HG03575 (cell line): ENCODE measurements around the gene DCUN1D5.
A peak's percentile ranks its signal among the peaks of the same experiment; 100 is the strongest.

Experiments used
- ATAC-seq: cut with Tn5 transposase; IDR thresholded peaks from one replicate; pipeline ENCODE4 v1.9.1; 2021; ENCODE audit not compliant: unreplicated experiment, insufficient number of reproducible peaks, low FRiP score; ENCODE audit errors: extremely low read depth

The DCUN1D5 gene

GRCh38 chr11:103091801-103092524, at the start of gene DCUN1D5:
DCUN1D5 (minus strand) TSS chr11:103092160; CDS start chr11:103091872, 288 bp downstream.
- peak; percentile 98 for ATAC-seq

- ATAC-seq: no peak
These were observed 33.5 kb upstream of the DCUN1D5 start for GRCh38 chr11:103125462-103125861.

GRCh38 chr11:103114836-103115235, 22.9 kb upstream of the DCUN1D5 start:
- no peak for ATAC-seq

GRCh38 chr11:103112364-103112763, 20.4 kb upstream of the DCUN1D5 start:
- ATAC-seq: no peak

DNA sequence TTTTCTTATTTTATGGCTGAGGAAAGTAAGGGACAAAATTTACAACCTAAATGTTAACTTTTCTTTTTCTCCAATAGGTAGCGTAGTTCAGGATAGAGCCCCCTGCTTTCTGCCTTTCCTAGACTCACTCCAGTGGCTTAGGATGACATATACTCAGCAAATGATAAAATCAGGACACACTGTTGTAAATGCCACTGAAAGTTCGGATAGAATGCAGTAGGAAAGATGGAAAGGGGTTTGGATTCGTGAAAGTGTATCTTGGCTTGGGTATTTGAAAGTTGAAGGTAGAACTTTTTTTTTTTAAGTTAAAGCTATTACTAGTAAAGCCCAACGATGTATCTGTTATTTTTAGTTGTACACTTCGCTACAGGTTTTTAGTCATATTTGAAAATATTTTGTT, 19.4 kb upstream of the DCUN1D5 start:
- ATAC-seq: no peak

DNA sequence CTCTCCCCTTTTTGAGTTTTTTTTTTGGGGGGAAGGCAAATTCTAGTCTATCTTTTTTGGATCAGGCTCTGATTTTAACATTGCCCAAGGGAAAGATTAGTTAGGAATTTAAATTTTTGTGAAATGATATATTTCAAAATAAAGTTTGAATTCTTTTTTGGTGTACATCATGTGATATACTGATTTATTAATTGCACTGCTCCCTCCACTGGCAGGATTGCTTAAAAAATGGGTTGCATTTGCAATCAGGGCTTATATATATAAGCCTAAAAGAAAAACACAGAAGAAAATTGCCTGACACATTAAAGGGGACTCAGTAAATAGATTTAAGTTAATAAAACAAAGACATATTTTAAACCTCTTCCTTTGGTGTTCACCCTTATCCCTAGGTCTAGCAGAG, 18.4 kb upstream of the DCUN1D5 start:
- ATAC-seq: no peak

DNA sequence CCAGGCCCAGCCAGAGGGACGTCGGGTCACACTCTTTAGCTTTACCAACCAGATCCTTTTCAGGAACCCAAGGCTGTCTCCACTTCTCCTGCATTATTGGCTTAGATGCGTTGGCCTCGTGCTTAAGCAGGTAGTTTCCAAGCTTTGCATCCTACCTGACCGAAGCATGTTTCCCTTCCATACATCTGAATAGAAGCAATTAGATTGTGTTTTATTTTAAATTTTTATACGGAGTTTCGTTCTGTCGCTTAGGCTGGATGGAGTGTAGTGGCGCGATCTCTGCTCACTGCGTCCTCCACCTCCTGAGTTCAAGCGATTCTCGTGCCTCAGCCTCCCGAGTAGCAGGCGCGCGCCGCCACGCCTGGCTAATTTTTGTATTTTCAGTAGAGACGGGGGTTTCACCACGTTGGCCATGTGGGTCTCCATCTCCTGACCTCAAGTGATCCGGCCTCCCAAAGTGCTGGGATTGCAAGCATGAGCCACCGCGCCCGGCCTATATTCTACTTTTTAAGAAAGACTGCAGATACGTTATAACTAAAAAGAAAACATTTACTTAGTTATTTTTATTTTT, 17.9 kb upstream of the DCUN1D5 start:
- ATAC-seq: no peak

- ATAC-seq: peak; percentile 98
These were observed 17.2 kb upstream of the DCUN1D5 start, which contains the start of gene DYNC2H1 for GRCh38 chr11:103108933-103109817. DYNC2H1 (plus strand) TSS chr11:103109426; CDS start chr11:103109575, 149 bp downstream.

DNA sequence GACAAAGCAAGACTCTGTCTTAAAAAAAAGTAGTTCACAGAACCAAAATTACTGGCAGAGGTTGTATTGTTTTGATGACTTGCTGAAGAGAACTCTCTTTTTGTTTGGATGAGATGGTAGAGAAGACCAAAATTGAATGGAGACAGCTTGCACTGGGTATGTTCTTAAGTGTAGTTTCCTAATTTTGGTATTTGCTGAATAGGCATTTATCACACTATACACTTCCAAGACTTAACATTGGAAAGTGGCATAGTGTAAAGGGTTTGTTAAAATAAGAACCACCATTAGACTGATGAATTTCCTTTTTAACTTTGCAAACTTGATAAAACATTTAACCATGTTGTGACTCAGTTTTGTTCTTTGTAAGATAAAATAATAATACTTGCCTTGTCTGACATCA, 5.3 kb upstream of the DCUN1D5 start:
- no peak for ATAC-seq

DNA sequence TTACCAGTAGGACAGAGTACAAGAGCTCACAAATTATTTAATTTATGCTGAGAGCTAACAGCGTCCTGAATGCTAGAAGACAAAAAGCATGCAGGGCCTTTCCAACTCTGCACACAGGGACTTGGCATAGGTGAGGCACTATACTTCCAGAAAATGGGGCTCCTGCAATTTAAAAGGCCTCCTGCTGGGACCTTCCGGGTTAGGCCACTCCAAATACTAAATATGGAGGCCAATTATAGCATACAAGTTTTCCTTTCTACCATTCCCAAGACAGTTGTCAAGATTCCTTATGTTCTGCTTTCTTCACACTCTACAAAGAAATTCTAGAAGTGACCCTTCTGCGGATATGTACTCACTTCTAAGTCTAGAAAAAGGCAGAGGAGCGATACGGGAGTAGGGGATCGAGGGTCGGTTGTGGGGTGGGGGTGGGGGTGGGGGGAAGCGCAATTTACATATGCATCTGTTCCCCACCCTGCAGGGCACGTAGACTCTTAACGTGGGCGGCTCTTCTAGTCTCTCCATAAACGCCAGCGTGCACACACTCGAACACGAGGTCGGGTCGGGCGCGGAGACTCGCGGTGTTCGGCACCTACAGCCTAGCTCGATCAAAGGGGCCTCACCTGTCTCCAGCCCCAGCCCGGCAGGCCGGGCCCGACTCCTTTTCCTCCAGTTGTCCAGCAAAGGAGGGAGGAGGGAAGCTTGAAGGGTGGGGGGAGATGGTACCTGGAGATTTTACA, 728 bp downstream of the DCUN1D5 start:
- ATAC-seq: no peak

DNA sequence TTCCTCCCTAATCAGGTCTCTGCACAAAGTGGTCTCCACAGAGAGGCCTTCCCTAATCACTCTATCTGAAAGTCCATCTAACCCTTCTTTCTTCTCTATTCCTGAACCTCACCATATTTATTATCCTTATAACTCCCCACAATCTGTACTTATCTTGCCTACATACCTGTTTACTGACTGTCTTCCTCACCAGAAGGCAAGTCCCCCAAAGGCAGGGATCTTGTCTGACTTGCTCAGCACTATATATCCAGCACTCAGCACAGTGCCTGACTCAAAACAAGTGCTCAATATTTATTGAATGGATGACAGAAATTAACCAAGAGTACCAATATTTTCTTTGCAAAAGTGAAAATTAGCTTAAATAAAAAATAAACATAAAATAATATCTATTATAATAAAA, 5.5 kb downstream of the DCUN1D5 start:
- ATAC-seq: no peak

DNA sequence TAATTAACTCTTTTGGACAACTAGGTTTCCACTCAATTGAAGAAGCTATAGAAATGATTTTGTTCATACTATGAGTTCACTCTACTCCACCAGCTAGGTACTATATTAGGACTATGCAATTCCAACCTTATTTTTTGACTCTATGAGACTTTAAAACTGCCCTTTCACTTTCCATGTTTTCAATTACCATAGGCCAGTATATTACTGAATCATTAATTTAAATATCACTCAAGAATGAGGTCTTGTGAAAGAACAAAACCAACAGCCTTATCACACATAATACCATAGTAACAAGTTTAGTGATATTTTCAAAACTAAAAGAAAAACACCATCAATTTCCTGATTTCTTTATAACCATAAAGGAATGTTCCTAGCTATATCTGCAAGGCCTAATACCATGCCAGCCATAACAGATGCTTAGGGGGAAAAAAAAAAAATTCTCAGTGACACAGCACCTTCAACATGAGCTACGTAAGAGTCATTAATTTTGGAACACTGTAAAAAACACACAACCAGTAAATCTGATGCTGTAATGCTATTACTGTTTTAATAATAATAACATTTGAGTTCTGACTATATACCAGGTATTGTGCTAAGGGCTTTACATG, 6.1 kb downstream of the DCUN1D5 start:
- ATAC-seq: no peak

- ATAC-seq: no peak
These were observed 12.1 kb downstream of the DCUN1D5 start for GRCh38 chr11:103079833-103080232.

GRCh38 chr11:103078710-103079109, 13.2 kb downstream of the DCUN1D5 start:
- no peak for ATAC-seq

DNA sequence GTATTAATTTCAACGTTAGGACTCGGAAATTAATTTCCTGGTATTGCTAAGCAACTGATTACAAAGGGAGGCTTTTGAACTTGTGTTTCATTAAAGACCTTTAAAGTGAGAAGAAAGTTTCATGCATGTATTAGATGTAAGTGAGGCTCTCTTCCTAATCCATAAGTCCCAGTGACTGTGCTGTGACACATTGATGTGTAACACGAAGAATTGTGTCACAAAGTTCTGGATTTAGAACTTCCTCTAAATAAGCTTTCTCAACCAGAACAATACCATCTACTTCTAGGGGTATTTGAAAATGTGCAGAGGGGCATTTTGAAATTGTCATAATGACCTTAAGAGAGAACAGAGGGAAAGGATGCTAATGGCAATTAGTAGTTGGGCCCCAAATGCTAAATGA, 14.4 kb downstream of the DCUN1D5 start:
- ATAC-seq: no peak

GRCh38 chr11:103076361-103076760, 15.6 kb downstream of the DCUN1D5 start:
- no peak for ATAC-seq

DNA sequence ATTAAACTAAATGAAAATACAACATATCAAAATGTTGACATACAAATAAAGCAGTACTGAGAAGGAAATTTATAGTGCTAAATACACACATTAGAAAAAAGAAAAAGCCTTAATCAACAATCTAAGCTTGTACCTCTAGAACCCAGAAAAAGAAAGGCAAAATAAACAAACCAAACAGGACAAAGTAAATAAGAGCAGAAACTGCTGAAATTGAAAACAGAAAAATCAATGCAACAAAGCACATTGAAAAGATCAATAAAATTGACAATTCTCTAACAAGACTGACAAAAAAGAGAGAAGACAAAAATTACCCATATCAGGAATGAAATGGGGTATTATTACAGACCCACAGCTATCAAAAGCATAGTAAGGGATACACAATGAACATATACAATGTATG, 21.0 kb downstream of the DCUN1D5 start:
- ATAC-seq: no peak

DNA sequence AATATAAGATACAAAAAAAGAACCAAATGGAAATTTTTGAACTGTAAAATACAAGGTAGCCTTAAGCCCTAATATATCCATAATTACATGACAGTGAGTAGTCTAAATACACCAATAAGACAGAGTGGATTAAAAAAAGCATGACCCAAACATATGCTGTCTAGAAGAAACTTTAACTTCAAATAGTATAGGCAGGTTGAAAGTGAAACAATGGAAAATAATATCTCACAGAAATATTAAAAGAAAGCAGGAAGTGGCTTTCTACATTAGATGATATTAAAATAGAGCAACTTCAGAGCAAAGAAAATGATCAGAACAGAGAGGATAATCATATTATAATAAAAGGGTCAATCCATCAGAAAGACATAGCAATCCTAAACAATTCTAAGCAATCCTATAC, 21.8 kb downstream of the DCUN1D5 start:
- ATAC-seq: no peak

DNA sequence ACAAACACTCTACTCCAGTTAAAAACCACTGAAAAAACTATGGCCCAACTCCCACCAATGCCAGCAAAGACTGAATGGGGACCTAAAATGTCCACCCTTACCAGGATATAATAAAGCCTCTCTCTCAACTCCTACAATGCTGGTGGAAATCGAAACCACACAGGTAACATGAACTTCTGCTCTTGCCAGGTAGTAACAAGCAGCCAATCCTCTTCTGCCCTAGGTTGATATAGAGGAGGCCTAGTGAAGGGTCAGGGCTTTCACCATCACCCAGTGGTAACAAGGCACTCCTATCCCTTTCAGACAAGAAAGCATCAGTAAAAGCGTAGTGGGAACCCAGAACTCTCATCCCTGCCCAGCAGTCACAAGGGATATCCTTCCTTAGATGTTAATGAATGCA, 22.6 kb downstream of the DCUN1D5 start:
- ATAC-seq: no peak
